Measurements from ENCODE around the gene DNAH11.

The DNAH11 gene

GRCh38 chr7:21542891-21543527 lies at the start of gene DNAH11:
TSS of gene DNAH11 (plus strand) at chr7:21543039. CDS start at chr7:21543246, 207 bp downstream.
- H3K27ac ChIP-seq: no peak within 1 kb of the TSS
- TF ChIP-seq CTCF (conservative IDR thresholded peaks at IDR 0.05): no peak

GRCh38 chr7:21495731-21496130 lies 47.1 kb upstream of the DNAH11 start:
- TF ChIP-seq CTCF (conservative IDR thresholded peaks at IDR 0.05): no peak
- TF ChIP-seq ZFX (IDR thresholded peaks at IDR 0.05): no peak
- no peak overlapping the region for H3K27ac ChIP-seq

GRCh38 chr7:21497072-21497471 lies 45.8 kb upstream of the DNAH11 start:
- no peak overlapping the region for H3K27ac ChIP-seq
- no peak for TF ChIP-seq CTCF (conservative IDR thresholded peaks at IDR 0.05)
- no peak for TF ChIP-seq ZFX (IDR thresholded peaks at IDR 0.05)

- peak overlapping the region; percentile 26; the same call in 1 of the 2 replicates for H3K27ac ChIP-seq
- TF ChIP-seq ZFX (IDR thresholded peaks at IDR 0.05) (no peak), CTCF (conservative IDR thresholded peaks at IDR 0.05) (no peak)
Measured at GRCh38 chr7:21500117-21500832, 42.6 kb upstream of the DNAH11 start.

GRCh38 chr7:21504021-21504420 lies 38.8 kb upstream of the DNAH11 start:
- TF ChIP-seq ZFX (IDR thresholded peaks at IDR 0.05): no peak
- peak; percentile 33 for TF ChIP-seq CTCF (conservative IDR thresholded peaks at IDR 0.05)
- no peak overlapping the region for H3K27ac ChIP-seq

- H3K27ac ChIP-seq: no peak overlapping the region
- TF ChIP-seq ZFX (IDR thresholded peaks at IDR 0.05): no peak
- peak; percentile 86 for TF ChIP-seq CTCF (conservative IDR thresholded peaks at IDR 0.05)
Measured at GRCh38 chr7:21507627-21508343, 35.1 kb upstream of the DNAH11 start.

- TF ChIP-seq CTCF (conservative IDR thresholded peaks at IDR 0.05): no peak
- TF ChIP-seq ZFX (IDR thresholded peaks at IDR 0.05): no peak
Measured at GRCh38 chr7:21508538-21508937, 34.3 kb upstream of the DNAH11 start.

More at GRCh38 chr7:21508538-21508937, 34.3 kb upstream of the DNAH11 start:
- H3K27ac ChIP-seq: no peak overlapping the region

Data from C4-2B (cell line).